GM19043 (cell line): Measurements from ENCODE around the gene SSBP3.
"Not testable (repeated sequence)": the region's sequence is repeated elsewhere in the genome, so short reads cannot be mapped to it uniquely, and the experiment has no call there.

Experiments
- ATAC-seq: cut with Tn5 transposase; IDR thresholded peaks from one replicate; pipeline ENCODE4 v1.9.1; 2021; ENCODE audit warnings: low read depth; ENCODE audit not compliant: unreplicated experiment

Gene SSBP3

DNA sequence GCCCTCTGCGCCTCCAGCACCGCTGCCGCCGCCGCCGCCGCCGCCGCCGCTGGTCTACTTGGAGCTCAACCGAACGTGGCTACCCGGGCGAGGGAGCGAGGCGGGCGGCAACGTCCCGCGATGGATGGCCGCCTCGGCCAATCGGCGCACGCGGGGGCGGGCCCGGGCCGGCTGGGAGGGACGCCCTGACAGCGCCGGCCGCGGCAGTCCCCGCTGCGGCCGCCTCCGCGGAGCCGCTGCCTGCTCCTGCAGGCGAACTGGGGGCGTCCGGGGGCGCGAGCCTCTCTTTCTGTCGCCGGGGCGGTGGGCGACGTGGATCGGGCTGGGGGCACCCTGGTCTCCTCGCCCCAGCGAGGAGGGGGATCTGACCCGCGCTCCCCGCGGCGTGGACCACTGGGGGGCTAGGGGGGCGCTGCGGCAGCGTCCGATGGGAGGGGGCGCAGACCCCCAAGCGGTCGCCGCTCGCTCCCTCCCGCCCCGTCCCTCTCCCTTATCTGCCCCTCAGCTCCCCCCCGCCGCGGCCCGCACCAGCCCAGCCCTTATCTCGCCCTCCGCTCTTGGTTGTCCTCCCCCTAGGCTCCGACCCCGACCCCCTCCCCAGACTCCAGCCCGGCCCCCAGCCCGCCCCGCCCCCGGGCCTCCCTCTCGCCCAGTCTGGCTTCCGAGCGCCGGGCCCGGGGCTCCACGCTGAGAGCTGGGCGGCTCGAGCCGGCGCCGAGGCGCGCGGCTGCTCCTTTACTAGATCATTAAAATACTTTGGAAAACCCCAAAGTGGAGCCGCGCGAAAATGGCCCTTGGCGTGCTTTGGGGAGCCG is at the start of gene SSBP3:
Gene SSBP3, minus strand, starts transcription at position 56 of the 815 bp plus-strand sequence.
- ATAC-seq, result peak; percentile 83

- ATAC-seq, result no peak
Measured at GRCh38 chr1:54453509-54453908, 47.3 kb upstream of the SSBP3 start.

GRCh38 chr1:54453022-54453421 is 46.8 kb upstream of the SSBP3 start:
- no peak for ATAC-seq

- not testable (repeated sequence) for ATAC-seq
Measured at GRCh38 chr1:54449431-54449830, 43.2 kb upstream of the SSBP3 start.

- ATAC-seq, result not testable (repeated sequence)
Measured at GRCh38 chr1:54448801-54449200, 42.6 kb upstream of the SSBP3 start.

GRCh38 chr1:54447081-54447480 is 40.9 kb upstream of the SSBP3 start:
- not testable (repeated sequence) for ATAC-seq

DNA sequence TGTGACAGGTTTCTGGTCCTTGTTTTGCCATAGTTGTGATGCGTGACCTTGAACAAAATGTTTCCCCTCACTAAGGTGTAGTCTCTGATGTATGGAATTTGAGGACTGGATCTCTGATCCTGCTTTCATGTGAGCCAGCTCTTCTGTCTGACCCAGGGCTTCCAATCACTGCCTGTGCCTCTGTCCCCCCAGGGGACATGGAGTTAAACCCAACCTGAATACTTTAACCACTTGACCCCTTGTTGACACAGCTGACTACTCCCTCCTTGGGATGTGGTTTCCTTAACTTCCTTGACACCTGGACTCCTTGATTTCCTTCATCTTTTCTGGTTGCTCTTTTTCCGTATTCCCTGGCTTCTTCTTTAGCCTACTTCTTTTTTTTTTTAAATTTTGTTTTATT is 36.0 kb upstream of the SSBP3 start:
- ATAC-seq, result no peak

GRCh38 chr1:54439550-54440223 is 33.5 kb upstream of the SSBP3 start:
- no peak for ATAC-seq

DNA sequence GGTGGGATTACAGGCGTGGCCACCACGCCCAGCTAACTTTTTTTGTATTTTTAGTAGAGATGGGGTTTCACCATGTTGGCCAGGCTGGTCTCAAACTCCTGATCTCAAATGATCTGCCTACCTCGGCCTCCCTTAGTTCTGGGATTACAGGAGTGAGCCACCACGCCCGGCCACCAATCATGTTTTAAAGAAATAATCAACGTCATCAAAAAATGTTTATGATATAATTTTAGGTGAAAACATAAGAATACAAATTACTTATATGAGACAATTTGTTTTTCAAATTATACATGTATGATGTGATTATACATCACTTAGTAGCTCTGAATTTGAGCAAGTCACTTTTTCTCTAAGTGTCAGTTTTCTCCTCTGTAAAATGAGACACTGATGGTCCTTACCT is 31.6 kb upstream of the SSBP3 start:
- ATAC-seq, result no peak

GRCh38 chr1:54436826-54437225 is 30.6 kb upstream of the SSBP3 start:
- ATAC-seq, result no peak

- no peak for ATAC-seq
Measured at GRCh38 chr1:54429838-54430237, 23.6 kb upstream of the SSBP3 start.

GRCh38 chr1:54428837-54429518 is 22.8 kb upstream of the SSBP3 start:
- no peak for ATAC-seq

DNA sequence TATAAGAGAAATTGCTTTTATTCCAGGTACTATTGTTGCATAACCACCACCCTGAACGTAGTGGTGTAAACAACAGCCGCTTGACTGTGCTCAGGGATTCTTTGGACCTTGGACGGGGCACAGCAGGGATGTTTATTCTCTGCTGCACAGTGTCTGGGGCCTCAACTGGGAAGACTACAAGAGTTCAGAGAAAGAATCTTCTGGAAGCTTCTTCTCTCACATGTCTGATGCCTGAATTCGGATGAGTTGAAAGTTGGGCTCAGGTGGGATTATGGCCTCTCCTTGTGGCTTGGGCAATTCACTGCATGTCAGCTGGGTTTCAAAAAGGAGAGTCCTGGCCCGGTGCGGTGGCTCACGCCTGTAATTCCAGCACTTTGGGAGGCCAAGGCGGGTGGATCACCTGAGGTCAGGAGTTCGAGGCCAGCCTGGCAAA is 19.0 kb upstream of the SSBP3 start:
- no peak for ATAC-seq

DNA sequence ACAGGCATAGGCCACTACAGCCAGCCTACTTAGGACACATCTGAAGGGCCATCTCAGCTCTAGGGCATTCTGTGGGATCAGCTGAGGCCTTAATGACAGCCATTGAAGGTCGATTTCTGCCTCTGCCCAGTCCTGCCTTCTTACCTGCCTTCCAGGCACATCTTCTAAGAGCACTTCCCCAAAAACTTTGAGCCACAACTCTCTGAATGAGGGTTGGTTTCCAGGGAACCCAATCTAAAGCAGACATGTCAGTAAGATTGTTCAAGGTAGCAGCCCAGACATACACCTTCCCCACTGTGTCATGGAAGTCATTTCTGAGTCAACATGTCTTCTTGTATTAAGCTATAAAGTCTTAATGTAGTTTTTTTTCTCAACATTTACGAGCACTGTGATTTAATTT is 18.2 kb upstream of the SSBP3 start:
- ATAC-seq, result no peak

- ATAC-seq, result no peak
Measured at GRCh38 chr1:54421101-54421504, 14.9 kb upstream of the SSBP3 start.

- not testable (repeated sequence) for ATAC-seq
Measured at GRCh38 chr1:54418598-54418997, 12.4 kb upstream of the SSBP3 start.

- no peak for ATAC-seq
Measured at GRCh38 chr1:54417123-54417522, 10.9 kb upstream of the SSBP3 start.

- no peak for ATAC-seq
Measured at GRCh38 chr1:54416435-54416834, 10.2 kb upstream of the SSBP3 start.

- ATAC-seq, result no peak
Measured at GRCh38 chr1:54415991-54416390, 9.8 kb upstream of the SSBP3 start.

GRCh38 chr1:54415533-54415932 is 9.3 kb upstream of the SSBP3 start:
- no peak for ATAC-seq

DNA sequence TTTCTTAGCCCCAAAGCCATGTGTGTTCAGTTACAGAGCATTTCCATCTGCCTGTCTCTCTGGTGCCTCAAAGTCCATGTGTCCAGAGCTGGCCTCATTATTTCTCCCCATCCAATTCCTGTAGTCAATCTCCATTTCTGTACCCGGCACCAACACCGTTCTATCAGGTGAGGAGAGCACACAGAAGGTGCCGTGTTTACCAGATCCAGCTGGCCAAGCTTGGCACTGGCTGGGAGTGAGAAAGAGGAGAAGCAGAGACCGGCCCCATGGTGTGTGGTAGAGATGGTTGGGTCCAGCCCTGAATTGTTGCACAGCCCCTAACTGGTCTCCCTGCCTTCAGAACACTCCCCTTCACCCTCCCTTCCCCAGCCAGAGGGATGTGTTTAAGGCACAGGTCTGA is 7.5 kb upstream of the SSBP3 start:
- ATAC-seq, result no peak
